ENCODE measurements around the gene ENO2.

GRCh38 chr12:6936194-6936635, 21.8 kb downstream of the ENO2 start:
- TF ChIP-seq EP300 (IDR thresholded peaks at IDR 0.05) = no peak
- TF ChIP-seq, protein P1, sequence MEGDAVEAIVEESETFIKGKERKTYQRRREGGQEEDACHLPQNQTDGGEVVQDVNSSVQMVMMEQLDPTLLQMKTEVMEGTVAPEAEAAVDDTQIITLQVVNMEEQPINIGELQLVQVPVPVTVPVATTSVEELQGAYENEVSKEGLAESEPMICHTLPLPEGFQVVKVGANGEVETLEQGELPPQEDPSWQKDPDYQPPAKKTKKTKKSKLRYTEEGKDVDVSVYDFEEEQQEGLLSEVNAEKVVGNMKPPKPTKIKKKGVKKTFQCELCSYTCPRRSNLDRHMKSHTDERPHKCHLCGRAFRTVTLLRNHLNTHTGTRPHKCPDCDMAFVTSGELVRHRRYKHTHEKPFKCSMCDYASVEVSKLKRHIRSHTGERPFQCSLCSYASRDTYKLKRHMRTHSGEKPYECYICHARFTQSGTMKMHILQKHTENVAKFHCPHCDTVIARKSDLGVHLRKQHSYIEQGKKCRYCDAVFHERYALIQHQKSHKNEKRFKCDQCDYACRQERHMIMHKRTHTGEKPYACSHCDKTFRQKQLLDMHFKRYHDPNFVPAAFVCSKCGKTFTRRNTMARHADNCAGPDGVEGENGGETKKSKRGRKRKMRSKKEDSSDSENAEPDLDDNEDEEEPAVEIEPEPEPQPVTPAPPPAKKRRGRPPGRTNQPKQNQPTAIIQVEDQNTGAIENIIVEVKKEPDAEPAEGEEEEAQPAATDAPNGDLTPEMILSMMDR (IDR thresholded peaks at IDR 0.05) = no peak
- TF ChIP-seq POLR2A (IDR thresholded peaks at IDR 0.05) = no peak

Measured in upper lobe of left lung (tissue), 4 donors.